Right kidney (tissue), 1 donor: Measurements from ENCODE around the gene TRABD2B.
A peak's percentile ranks its signal among the peaks of the same experiment; 100 is the strongest.

ENCODE experiments used
- DNase-seq: peaks from one replicate; pipeline ENCODE4 v3.0.0-alpha.2; 2016

TRABD2B gene

GRCh38 chr1:47772960-47773682 lies 224.1 kb downstream of the TRABD2B start:
- no peak for DNase-seq

GRCh38 chr1:47772281-47772680 lies 224.9 kb downstream of the TRABD2B start:
- no peak for DNase-seq

GRCh38 chr1:47771751-47772150 lies 225.4 kb downstream of the TRABD2B start:
- DNase-seq, result peak; percentile 55

- DNase-seq, result no peak
Observed at GRCh38 chr1:47769983-47770382, 227.2 kb downstream of the TRABD2B start.

- no peak for DNase-seq
Observed at GRCh38 chr1:47769295-47769694, 227.9 kb downstream of the TRABD2B start.

GRCh38 chr1:47767741-47768100 lies 229.5 kb downstream of the TRABD2B start:
- DNase-seq, result no peak

- DNase-seq, result no peak
Observed at GRCh38 chr1:47766832-47767740, 230.1 kb downstream of the TRABD2B start.

GRCh38 chr1:47765742-47766485 lies 231.3 kb downstream of the TRABD2B start:
- no peak for DNase-seq

- no peak for DNase-seq
Observed at GRCh38 chr1:47765236-47765635, 231.9 kb downstream of the TRABD2B start.

- no peak for DNase-seq
Observed at GRCh38 chr1:47764461-47765046, 232.6 kb downstream of the TRABD2B start.

- no peak for DNase-seq
Observed at GRCh38 chr1:47763591-47764171, 233.5 kb downstream of the TRABD2B start.

- no peak for DNase-seq
Observed at GRCh38 chr1:47761974-47762373, 235.2 kb downstream of the TRABD2B start.

GRCh38 chr1:47761201-47761930 lies 235.8 kb downstream of the TRABD2B start:
- DNase-seq, result no peak

- DNase-seq, result no peak
Observed at GRCh38 chr1:47759936-47760629, 237.1 kb downstream of the TRABD2B start.

- no peak for DNase-seq
Observed at GRCh38 chr1:47759251-47759935, 237.8 kb downstream of the TRABD2B start.

- DNase-seq, result no peak
Observed at GRCh38 chr1:47758341-47759250, 238.6 kb downstream of the TRABD2B start.

GRCh38 chr1:47757226-47757975 lies 239.8 kb downstream of the TRABD2B start:
- DNase-seq, result no peak

- DNase-seq, result no peak
Observed at GRCh38 chr1:47756411-47756810, 240.8 kb downstream of the TRABD2B start.
